Measurements from ENCODE around the gene EFHB. TPM values are rescaled to one million over a fixed set of nuclear protein-coding genes. Genes with fewer than 3 reads are reported as not detected.

Gene EFHB
- polyA plus RNA-seq, 2 of the 4 experiments (the other 2 are of a cell fraction), result 2.1 to 2.7 TPM

Other genes starting within 250 kb of the EFHB start
- 51.5 and 66.6 TPM in 2 replicates for gene RAB5A, start 12.9 kb upstream of the EFHB start, polyA plus RNA-seq (2011; rRNA removed)
- gene RAB5A, start 12.9 kb upstream of the EFHB start, polyA plus RNA-seq (2017; fragmentation: RNase III; extraction: RNeasy Plus Mini Kit Qiagen cat#74134 plus additional on column Dnase treatment), result 41.2 to 43.9 TPM (median 43.2 TPM) in 3 replicates
- not detected in 2 replicates for gene PP2D1, start 78.0 kb upstream of the EFHB start, polyA plus RNA-seq (2011; rRNA removed)
- not detected in 3 replicates for gene PP2D1, start 78.0 kb upstream of the EFHB start, polyA plus RNA-seq (2017; fragmentation: RNase III; extraction: RNeasy Plus Mini Kit Qiagen cat#74134 plus additional on column Dnase treatment)
- gene KAT2B, start 106.2 kb upstream of the EFHB start, polyA plus RNA-seq (2011; rRNA removed), result 9.8 and 11.9 TPM in 2 replicates
- 7.1 to 7.4 TPM (median 7.2 TPM) in 3 replicates for gene KAT2B, start 106.2 kb upstream of the EFHB start, polyA plus RNA-seq (2017; fragmentation: RNase III; extraction: RNeasy Plus Mini Kit Qiagen cat#74134 plus additional on column Dnase treatment)